Effector memory CD4-positive, alpha-beta T cell (primary cell): Measurements from ENCODE around the gene PLGRKT.

ENCODE experiments used
- DNase-seq, 3 donors: peaks; one replicate each; pipeline ENCODE4 v3.0.0-alpha.2; 2020
- H3K27ac ChIP-seq: 2 replicates; pipeline ENCODE4 v1.7.0; 2013; ENCODE audit warnings: mild to moderate bottlenecking, low read length, moderate library complexity; ENCODE audit not compliant: insufficient read depth, poor library complexity, severe bottlenecking
- H3K27me3 ChIP-seq: replicated peaks from 2 replicates; pipeline ENCODE4 v1.7.0; 2013; ENCODE audit warnings: mild to moderate bottlenecking, low read length; ENCODE audit not compliant: insufficient read depth, control insufficient read depth, poor library complexity, severe bottlenecking
- H3K36me3 ChIP-seq: 2 replicates; pipeline ENCODE4 v1.7.0; 2013; ENCODE audit warnings: mild to moderate bottlenecking, low read length, moderate library complexity; ENCODE audit not compliant: control insufficient read depth, insufficient read depth
- H3K4me1 ChIP-seq: 2 replicates; pipeline ENCODE4 v1.7.0; 2013; ENCODE audit warnings: low read length, mild to moderate bottlenecking; ENCODE audit not compliant: control insufficient read depth, insufficient read depth, poor library complexity, severe bottlenecking
- H3K4me3 ChIP-seq: 2 replicates; pipeline ENCODE4 v1.7.0; 2013; ENCODE audit warnings: low read length, low read depth, mild to moderate bottlenecking; ENCODE audit not compliant: insufficient read depth, poor library complexity, severe bottlenecking
- H3K9me3 ChIP-seq: 2 replicates; pipeline ENCODE4 v1.7.0; 2013; ENCODE audit warnings: mild to moderate bottlenecking, low read length, moderate library complexity; ENCODE audit not compliant: control insufficient read depth
- total RNA-seq, 3 donors: gene quantifications; one replicate each; lab custom pipeline; 2026; lab: John Stamatoyannopoulos, UW

PLGRKT gene
- total RNA-seq, result 13.7 to 17.6 (median 17.3) reads per million in 3 donors

- peak; percentile 85 to 89 (median 86) for DNase-seq
- no peaks in the 10 kb centered on the region for H3K9me3 ChIP-seq
- no peaks in the 10 kb centered on the region for H3K27me3 ChIP-seq
- H3K27ac ChIP-seq, result peak within 1 kb of the TSS; percentile 95
- H3K4me3 ChIP-seq, result peak within 1 kb of the TSS; percentile 72
- H3K36me3 ChIP-seq, result peaks cover 3% of the 10 kb centered on the region
- H3K4me1 ChIP-seq, result peaks cover 11% of the 10 kb centered on the region
These were observed at the start of gene PLGRKT for GRCh38 chr9:5437254-5438216. Gene PLGRKT (minus strand): TSS chr9:5437925. CDS start chr9:5431977, 5,948 bp downstream.

GRCh38 chr9:5486988-5487387 is 49.3 kb upstream of the PLGRKT start:
- H3K27me3 ChIP-seq, result no peaks in the 10 kb centered on the region
- no peaks in the 10 kb centered on the region for H3K4me1 ChIP-seq
- no peak overlapping the region for H3K4me3 ChIP-seq
- H3K9me3 ChIP-seq, result no peaks in the 10 kb centered on the region
- H3K36me3 ChIP-seq, result no peaks in the 10 kb centered on the region
- no peak overlapping the region for H3K27ac ChIP-seq
- no peak for DNase-seq

GRCh38 chr9:5485378-5486085 is 47.8 kb upstream of the PLGRKT start:
- no peak overlapping the region for H3K4me3 ChIP-seq
- DNase-seq, result no peak

GRCh38 chr9:5483306-5483705 is 45.6 kb upstream of the PLGRKT start:
- Histone ChIP-seq H3K27ac (no peak overlapping the region), H3K27me3 (no peaks in the 10 kb centered on the region), H3K36me3 (no peaks in the 10 kb centered on the region), H3K4me3 (no peak overlapping the region), H3K9me3 (no peaks in the 10 kb centered on the region), H3K4me1 (no peaks in the 10 kb centered on the region)
- no peak for DNase-seq

More at GRCh38 chr9:5485378-5486085, 47.8 kb upstream of the PLGRKT start:
- Histone ChIP-seq H3K27ac (no peak overlapping the region), H3K36me3 (no peaks in the 10 kb centered on the region), H3K9me3 (no peaks in the 10 kb centered on the region), H3K4me1 (no peaks in the 10 kb centered on the region), H3K27me3 (no peaks in the 10 kb centered on the region)

GRCh38 chr9:5482194-5482593 is 44.5 kb upstream of the PLGRKT start:
- H3K27me3 ChIP-seq, result no peaks in the 10 kb centered on the region
- no peaks in the 10 kb centered on the region for H3K9me3 ChIP-seq
- H3K4me3 ChIP-seq, result no peak overlapping the region
- no peak for DNase-seq
- H3K36me3 ChIP-seq, result no peaks in the 10 kb centered on the region
- no peak overlapping the region for H3K27ac ChIP-seq
- H3K4me1 ChIP-seq, result no peaks in the 10 kb centered on the region

GRCh38 chr9:5481322-5482040 is 43.8 kb upstream of the PLGRKT start:
- no peaks in the 10 kb centered on the region for H3K36me3 ChIP-seq
- no peaks in the 10 kb centered on the region for H3K9me3 ChIP-seq
- no peaks in the 10 kb centered on the region for H3K27me3 ChIP-seq
- no peak for DNase-seq
- H3K27ac ChIP-seq, result no peak overlapping the region
- H3K4me3 ChIP-seq, result no peak overlapping the region
- H3K4me1 ChIP-seq, result no peaks in the 10 kb centered on the region

GRCh38 chr9:5480919-5481318 is 43.2 kb upstream of the PLGRKT start:
- H3K27ac ChIP-seq, result no peak overlapping the region
- no peak overlapping the region for H3K4me3 ChIP-seq
- H3K36me3 ChIP-seq, result no peaks in the 10 kb centered on the region
- no peaks in the 10 kb centered on the region for H3K9me3 ChIP-seq
- DNase-seq, result no peak
- H3K27me3 ChIP-seq, result no peaks in the 10 kb centered on the region
- H3K4me1 ChIP-seq, result no peaks in the 10 kb centered on the region

- H3K4me3 ChIP-seq, result no peak overlapping the region
- DNase-seq, result no peak
- H3K36me3 ChIP-seq, result no peaks in the 10 kb centered on the region
- H3K4me1 ChIP-seq, result no peaks in the 10 kb centered on the region
- no peaks in the 10 kb centered on the region for H3K27me3 ChIP-seq
- no peaks in the 10 kb centered on the region for H3K9me3 ChIP-seq
- H3K27ac ChIP-seq, result no peak overlapping the region
These were observed 42.4 kb upstream of the PLGRKT start for GRCh38 chr9:5479994-5480694.

GRCh38 chr9:5478206-5478605 is 40.5 kb upstream of the PLGRKT start:
- no peak for DNase-seq

More at GRCh38 chr9:5478206-5478605, 40.5 kb upstream of the PLGRKT start:
- H3K9me3 ChIP-seq, result no peaks in the 10 kb centered on the region
- H3K27me3 ChIP-seq, result no peaks in the 10 kb centered on the region
- H3K4me3 ChIP-seq, result no peak overlapping the region
- no peak overlapping the region for H3K27ac ChIP-seq
- H3K36me3 ChIP-seq, result no peaks in the 10 kb centered on the region
- H3K4me1 ChIP-seq, result no peaks in the 10 kb centered on the region
